Common myeloid progenitor, CD34-positive (primary cell): ENCODE measurements around the gene TRPC5OS.

Experiments used
- CTCF ChIA-PET: fragments of 350-600 bp; sonication (Branson Sonifier 250); formaldehyde crosslinking; loops from one replicate; lab custom pipeline; 2021; ENCODE audit warnings: antibody characterized with exemption; lab: Charles Lee
- POLR2A ChIA-PET: fragments of 350-600 bp; sonication (Branson Sonifier 250); formaldehyde crosslinking; loops from one replicate; lab custom pipeline; 2021; ENCODE audit warnings: antibody characterized with exemption; lab: Charles Lee
- DNase-seq, 3 donors: peaks; one replicate each; pipeline versions ENCODE4 v3.0.0 to v3.0.0-alpha.2; 2013
- H3K27ac ChIP-seq, 2 experiments: 1 replicate in 1 of 2; 2 replicates in 1 of 2; pipeline ENCODE4 v1.7.0; 2013; ENCODE audit warnings: inconsistent platforms in 2 of 2, low read length in 2 of 2, mild to moderate bottlenecking in 2 of 2, low read depth in 1 of 2, moderate library complexity in 1 of 2; ENCODE audit not compliant: severe bottlenecking in 2 of 2, insufficient read depth in 1 of 2, poor library complexity in 1 of 2
- H3K27me3 ChIP-seq, 5 experiments: replicated peaks in 2 of 5; 1 replicate in 3 of 5; 2 replicates in 2 of 5; pipeline versions ENCODE4 v1.6.1 to v1.7.0; 2013; ENCODE audit warnings: low read length in 4 of 5, mild to moderate bottlenecking in 2 of 5, moderate library complexity in 2 of 5, inconsistent platforms in 1 of 5; ENCODE audit not compliant: insufficient read depth in 5 of 5, control insufficient read depth in 4 of 5
- H3K36me3 ChIP-seq, 4 experiments: 1 replicate in 2 of 4; 2 replicates in 2 of 4; pipeline versions ENCODE4 v1.6.1 to v1.7.0; 2013; ENCODE audit warnings: low read length in 3 of 4, control low read depth in 1 of 4, mild to moderate bottlenecking in 1 of 4; ENCODE audit not compliant: control insufficient read depth in 4 of 4, insufficient read depth in 4 of 4
- H3K4me1 ChIP-seq, 4 experiments: 1 replicate in 3 of 4; 2 replicates in 1 of 4; pipeline versions ENCODE4 v1.6.1 to v1.7.1; 2013; ENCODE audit warnings: low read length in 3 of 4, mild to moderate bottlenecking in 3 of 4, control low read depth in 1 of 4, inconsistent platforms in 1 of 4, moderate library complexity in 1 of 4; ENCODE audit not compliant: control insufficient read depth in 4 of 4, insufficient read depth in 4 of 4; ENCODE audit errors: control extremely low read depth in 1 of 4
- H3K4me3 ChIP-seq, 7 experiments: 1 replicate in 4 of 7; 2 replicates in 3 of 7; pipeline versions ENCODE4 v1.5.1 to v1.7.0; 2013; ENCODE audit warnings: mild to moderate bottlenecking in 7 of 7, low read length in 6 of 7, moderate library complexity in 6 of 7, inconsistent platforms in 2 of 7, low read depth in 2 of 7, control low read depth in 1 of 7; ENCODE audit not compliant: insufficient read depth in 4 of 7, control insufficient read depth in 1 of 7; ENCODE audit errors: extremely low read depth in 1 of 7
- H3K9me3 ChIP-seq, 5 experiments: 1 replicate in 4 of 5; 2 replicates in 1 of 5; pipeline versions ENCODE4 v1.6.1 to v1.7.1; 2013; ENCODE audit warnings: low read length in 4 of 5, mild to moderate bottlenecking in 2 of 5, inconsistent platforms in 1 of 5, low read depth in 1 of 5, moderate library complexity in 1 of 5; ENCODE audit not compliant: control insufficient read depth in 4 of 5, insufficient read depth in 2 of 5; ENCODE audit errors: control extremely low read depth in 1 of 5
- WGBS: methylation state at CpG from one replicate; pipeline ENCODE4 v1.1.5; 2013; ENCODE audit not compliant: insufficient coverage; 5-methylcytosine and 5-hydroxymethylcytosine counted together

TRPC5OS gene

DNA sequence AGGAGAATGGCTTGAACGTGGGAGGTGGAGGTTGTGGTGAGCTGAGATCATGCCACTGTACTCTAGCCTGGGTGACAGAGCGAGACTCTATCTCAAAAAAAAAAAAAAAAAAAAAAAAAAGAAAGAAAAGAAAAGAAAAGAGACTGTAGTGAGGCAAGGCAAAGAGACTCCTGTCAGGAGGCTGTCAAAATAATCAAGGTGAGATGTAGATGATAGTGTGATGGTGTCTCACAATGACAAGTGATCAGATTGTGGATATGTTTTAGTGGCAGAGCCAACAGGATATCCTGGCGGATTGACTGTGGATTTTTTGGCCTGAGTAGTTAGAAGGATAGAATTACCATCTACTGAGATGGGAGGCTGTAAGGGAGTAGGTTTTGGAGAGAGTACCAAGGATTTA lies 12.6 kb downstream of the TRPC5OS start:
- H3K27ac ChIP-seq, result no peak overlapping the region
- no peak for DNase-seq
- no peak overlapping the region for H3K4me3 ChIP-seq
- H3K27me3 ChIP-seq, result peaks cover 0 to 2% (median 0%) of the 10 kb centered on the region in 5 experiments
- 83% methylated on average over 2 of the region's 3 CpGs for WGBS
- ChIA-PET POLR2A (no interaction called here), CTCF (no interaction called here)
- no peaks in the 10 kb centered on the region for H3K36me3 ChIP-seq
- no peaks in the 10 kb centered on the region for H3K4me1 ChIP-seq
- peaks cover 0 to 1% (median 0%) of the 10 kb centered on the region in 5 experiments for H3K9me3 ChIP-seq

DNA sequence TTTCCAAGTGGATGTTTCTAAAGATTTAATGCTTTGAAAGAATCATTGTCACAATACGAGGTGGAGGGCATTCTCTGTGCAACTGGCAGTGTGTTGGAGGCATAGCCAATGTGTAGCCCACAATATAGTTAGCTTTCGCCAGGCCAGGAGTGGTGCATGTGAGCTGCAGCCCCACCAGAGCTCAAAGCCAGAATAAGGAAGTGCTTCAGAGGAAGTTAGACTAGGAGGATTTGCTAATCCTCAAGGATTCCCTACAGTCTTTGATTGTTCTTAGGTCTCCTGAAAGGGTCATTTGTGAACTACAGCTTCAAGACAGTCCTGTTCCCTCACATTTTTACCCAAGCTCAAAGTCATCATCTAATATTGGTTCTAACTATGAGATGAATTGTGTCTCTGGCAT lies 16.4 kb downstream of the TRPC5OS start:
- POLR2A ChIA-PET, result no interaction called here
- no peaks in the 10 kb centered on the region for H3K4me1 ChIP-seq
- no peak overlapping the region for H3K4me3 ChIP-seq
- CTCF ChIA-PET, result no interaction called here
- H3K36me3 ChIP-seq, result no peaks in the 10 kb centered on the region
- no peaks in the 10 kb centered on the region for H3K9me3 ChIP-seq
- H3K27ac ChIP-seq, result no peak overlapping the region
- DNase-seq, result no peak
- H3K27me3 ChIP-seq, result peaks cover 0 to 2% (median 0%) of the 10 kb centered on the region in 5 experiments
- 75% methylated on average over 2 of the region's 2 CpGs for WGBS

DNA sequence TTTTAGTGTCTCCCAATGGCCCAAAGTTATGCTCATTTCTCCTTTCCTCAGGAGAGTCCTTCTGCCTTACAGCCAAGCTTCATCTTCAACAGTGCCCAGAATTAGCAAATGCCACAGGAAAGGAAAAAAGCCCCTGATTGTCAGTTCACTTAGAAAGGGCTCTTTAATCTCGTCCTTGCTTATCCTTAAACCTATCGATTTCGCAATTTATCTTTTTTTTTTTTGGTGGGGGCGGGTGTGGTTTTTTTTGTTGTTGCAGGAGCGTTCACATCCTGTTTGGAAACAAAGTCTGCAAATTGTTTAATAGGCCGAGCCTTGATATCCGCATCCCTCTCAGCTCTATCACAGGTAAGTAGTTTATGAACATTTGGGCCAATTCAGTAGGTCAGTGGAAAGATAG lies 20.2 kb downstream of the TRPC5OS start:
- Histone ChIP-seq H3K4me1 (no peaks in the 10 kb centered on the region), H3K36me3 (no peaks in the 10 kb centered on the region), H3K9me3 (no peaks in the 10 kb centered on the region), H3K4me3 (no peak overlapping the region), H3K27ac (no peak overlapping the region), H3K27me3 (peaks cover 0 to 4% (median 0%) of the 10 kb centered on the region in 5 experiments)
- POLR2A ChIA-PET, result no interaction called here
- CTCF ChIA-PET, result no interaction called here
- no peak for DNase-seq
- WGBS, result 93% methylated on average over 3 of the region's 7 CpGs

DNA sequence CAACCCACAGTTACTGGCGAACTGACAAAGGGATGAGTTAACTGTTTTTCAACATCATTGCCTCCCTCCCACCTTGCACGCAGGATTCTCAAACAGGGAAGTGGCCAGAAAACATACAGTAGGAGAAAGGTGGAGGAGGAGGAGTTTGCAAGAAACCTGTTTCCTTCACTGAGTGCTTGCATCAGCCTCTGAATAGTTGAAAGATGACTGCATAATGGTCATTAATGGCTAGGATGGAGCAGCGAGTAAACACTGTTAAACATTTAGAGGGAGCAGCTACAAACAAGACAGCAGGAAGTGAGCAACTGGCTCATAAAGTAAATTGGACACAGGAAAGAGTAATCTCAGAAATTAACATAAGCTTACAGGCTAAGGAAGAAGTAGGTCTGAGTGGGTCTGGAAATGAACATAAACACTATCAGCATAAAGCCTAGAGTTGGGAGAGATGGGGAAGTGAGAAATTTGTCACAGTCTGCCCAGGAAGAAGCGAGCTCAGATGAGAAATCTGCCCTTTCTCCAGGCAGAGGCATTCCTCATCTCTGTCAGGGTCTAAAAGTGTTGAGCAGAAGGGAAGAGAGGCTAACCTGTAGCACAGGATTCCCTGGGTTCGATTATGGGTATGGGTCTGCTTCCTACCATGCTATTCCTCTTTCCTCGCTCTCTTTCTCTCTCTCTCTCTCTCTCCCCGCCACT lies 38.6 kb downstream of the TRPC5OS start:
- ChIA-PET CTCF (no interaction called here), POLR2A (no interaction called here)
- Histone ChIP-seq H3K27ac (no peak overlapping the region), H3K4me1 (no peaks in the 10 kb centered on the region), H3K27me3 (peaks cover 0 to 16% (median 0%) of the 10 kb centered on the region in 5 experiments), H3K4me3 (no peak overlapping the region), H3K9me3 (no peaks in the 10 kb centered on the region), H3K36me3 (no peaks in the 10 kb centered on the region)
- WGBS, result 65% methylated on average over 3 of the region's 7 CpGs
- peak in 1 of 3 donors; percentile 3 for DNase-seq

DNA sequence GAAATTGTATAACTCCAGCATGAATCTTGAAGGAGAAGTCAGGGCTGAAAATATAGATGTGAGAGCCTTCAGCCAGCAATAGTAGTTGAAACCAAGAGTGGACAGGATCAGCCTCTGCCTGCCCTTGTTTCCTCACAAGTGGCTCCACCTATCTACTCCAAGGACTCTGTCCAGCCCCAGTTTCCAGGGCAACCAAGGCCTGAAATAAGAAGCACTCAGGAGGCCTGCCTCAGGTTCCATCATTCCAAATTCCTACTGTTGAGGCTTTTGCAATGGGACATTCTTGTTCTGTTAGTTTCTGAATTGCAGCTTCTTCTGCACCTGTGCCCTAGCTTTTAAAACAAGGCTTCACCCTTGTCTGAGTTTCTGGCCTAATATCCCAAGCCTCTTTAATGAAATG lies 41.6 kb downstream of the TRPC5OS start:
- Histone ChIP-seq H3K36me3 (no peaks in the 10 kb centered on the region), H3K4me3 (no peak overlapping the region), H3K27ac (no peak overlapping the region), H3K27me3 (peaks cover 0 to 13% (median 0%) of the 10 kb centered on the region in 5 experiments), H3K4me1 (no peaks in the 10 kb centered on the region), H3K9me3 (no peaks in the 10 kb centered on the region)
- no peak for DNase-seq
- ChIA-PET CTCF (no interaction called here), POLR2A (no interaction called here)

DNA sequence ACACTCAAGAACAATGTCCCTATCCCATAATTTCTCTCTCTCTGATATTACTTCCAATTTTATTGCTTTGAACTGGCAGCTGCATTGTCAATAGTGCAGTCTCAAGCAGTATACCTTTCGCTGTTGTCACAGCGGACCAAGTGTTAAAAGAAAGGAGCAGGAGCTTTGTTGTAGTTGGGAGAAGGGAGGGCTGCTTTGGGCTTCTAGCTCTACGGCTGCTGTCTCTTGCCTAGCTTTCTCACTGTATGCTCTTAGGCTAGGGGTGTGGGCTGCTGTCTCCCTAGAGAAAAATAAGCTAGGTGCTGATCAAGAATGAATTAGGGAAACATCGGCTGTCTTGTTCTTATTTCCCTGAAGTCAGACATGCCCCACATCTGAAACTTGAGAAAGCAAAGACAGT lies 52.5 kb downstream of the TRPC5OS start:
- Histone ChIP-seq H3K9me3 (no peaks in the 10 kb centered on the region), H3K4me1 (no peaks in the 10 kb centered on the region), H3K27me3 (peaks cover 0 to 2% (median 0%) of the 10 kb centered on the region in 5 experiments), H3K4me3 (no peak overlapping the region), H3K36me3 (no peaks in the 10 kb centered on the region), H3K27ac (no peak overlapping the region)
- no peak for DNase-seq
- WGBS, result 100% methylated on average over 3 of the region's 4 CpGs
- CTCF ChIA-PET, result no interaction called here
- POLR2A ChIA-PET, result no interaction called here
